H1 (cell line): ENCODE measurements around the gene KCNJ12. TPM values are rescaled to one million over a fixed set of nuclear protein-coding genes. Genes with fewer than 3 reads are reported as not detected.

ENCODE experiments used
- CTCF ChIA-PET: fragments of 300-600 bp; sonication (Branson Sonifier 250); formaldehyde crosslinking; loops from one replicate; lab custom pipeline; 2021; ENCODE audit not compliant: partially characterized antibody; lab: Charles Lee
- POLR2A ChIA-PET: fragments of 300-600 bp; sonication (Branson Sonifier 250); formaldehyde crosslinking; loops from one replicate; lab custom pipeline; 2021; ENCODE audit warnings: inconsistent platforms; ENCODE audit not compliant: partially characterized antibody; lab: Charles Lee
- DNase-seq, 2 experiments: peaks; one replicate each; pipeline versions ENCODE4 v3.0.0 to v3.0.0-alpha.2; 2010 to 2022; ENCODE audit warnings: low spot score in 2 of 2, low read depth in 1 of 2, mixed read lengths in 1 of 2
- FAIRE-seq: peaks from 2 replicates; lab custom pipeline; 2011; peaks lifted over from hg19 to GRCh38; lab: Jason Lieb, UNC
- H2AFZ ChIP-seq: 2 replicates; pipeline ENCODE4 v1.8.1; 2012; ENCODE audit warnings: low read length, inconsistent platforms
- H2AK5ac ChIP-seq: 2 replicates; pipeline ENCODE4 v1.6.1; 2013; ENCODE audit warnings: low read depth, low read length
- H2BK120ac ChIP-seq: replicated peaks from 2 replicates; pipeline ENCODE3; 2013; ENCODE audit warnings: low read depth, low read length, inconsistent platforms
- H2BK12ac ChIP-seq: 2 replicates; pipeline ENCODE4 v1.6.1; 2013; ENCODE audit warnings: low read depth, low read length
- H2BK15ac ChIP-seq: 2 replicates; pipeline ENCODE4 v1.6.1; 2013; ENCODE audit warnings: low read length
- H2BK20ac ChIP-seq: 2 replicates; pipeline ENCODE4 v1.6.1; 2013; ENCODE audit warnings: low read length
- H2BK5ac ChIP-seq: 2 replicates; pipeline ENCODE4 v1.6.1; 2013; ENCODE audit warnings: low read depth, low read length
- H3K14ac ChIP-seq: 2 replicates; pipeline ENCODE4 v1.6.1; 2013; ENCODE audit warnings: inconsistent platforms; ENCODE audit not compliant: insufficient read length
- H3K18ac ChIP-seq: 2 replicates; pipeline ENCODE4 v1.6.1; 2013; ENCODE audit warnings: low read length; ENCODE audit errors: extremely low read depth
- H3K23ac ChIP-seq: 2 replicates; pipeline ENCODE4 v1.6.1; 2013; ENCODE audit warnings: inconsistent platforms; ENCODE audit not compliant: insufficient read length
- H3K23me2 ChIP-seq: 2 replicates; pipeline ENCODE4 v1.6.1; 2013; ENCODE audit warnings: low read depth, low read length
- H3K27ac ChIP-seq: 2 replicates; pipeline ENCODE4 v1.6.1; 2011; ENCODE audit warnings: low read depth, low read length, inconsistent platforms
- H3K27me3 ChIP-seq, 4 experiments: replicated peaks in 1 of 4; 1 replicate in 1 of 4; 2 replicates in 3 of 4; pipeline versions ENCODE4 v1.6.1 to v1.8.1; 2011 to 2013; ENCODE audit warnings: low read length in 3 of 4, mild to moderate bottlenecking in 3 of 4, inconsistent platforms in 2 of 4, mixed read lengths in 2 of 4, moderate library complexity in 1 of 4; ENCODE audit not compliant: control insufficient read depth in 3 of 4, insufficient read depth in 3 of 4; ENCODE audit errors: extremely low read depth in 1 of 4
- H3K36me3 ChIP-seq, 4 experiments: 2 replicates each; pipeline versions ENCODE4 v1.6.1 to v1.8.1; 2011 to 2013; ENCODE audit warnings: mild to moderate bottlenecking in 4 of 4, low read length in 3 of 4, moderate library complexity in 2 of 4, control low read depth in 1 of 4, inconsistent platforms in 1 of 4; ENCODE audit not compliant: insufficient read depth in 4 of 4, control insufficient read depth in 2 of 4
- H3K4ac ChIP-seq: replicated peaks from 2 replicates; pipeline ENCODE3; 2013; ENCODE audit warnings: low read length, low read depth, mixed read lengths, inconsistent platforms; ENCODE audit not compliant: insufficient read length
- H3K4me1 ChIP-seq, 4 experiments: replicated peaks in 1 of 4; 1 replicate in 1 of 4; 2 replicates in 3 of 4; pipeline versions ENCODE4 v1.6.1 to v1.8.1; 2011 to 2013; ENCODE audit warnings: low read length in 3 of 4, inconsistent platforms in 2 of 4, mixed read lengths in 1 of 4; ENCODE audit not compliant: insufficient read depth in 4 of 4, control insufficient read depth in 3 of 4
- H3K4me2 ChIP-seq, 2 experiments: 2 replicates each; pipeline versions ENCODE4 v1.6.1 to v1.8.1; 2011 to 2013; ENCODE audit warnings: low read depth in 2 of 2, low read length in 2 of 2, control low read depth in 1 of 2, inconsistent platforms in 1 of 2, mild to moderate bottlenecking in 1 of 2; ENCODE audit not compliant: insufficient read depth in 1 of 2
- H3K4me3 ChIP-seq, 4 experiments: fragments of 200-600, 300-600 bp in 1 of 4; sonication (generic), shearing (Covaris generic), sonication (Bioruptor Twin) in 1 of 4; 2 replicates each; pipeline versions ENCODE4 v1.5.1 to v1.8.1; 2011 to 2016; ENCODE audit warnings: low read length in 4 of 4, low read depth in 3 of 4, control low read depth in 2 of 4, inconsistent platforms in 2 of 4, mild to moderate bottlenecking in 2 of 4, mixed read lengths in 1 of 4, moderate library complexity in 1 of 4; ENCODE audit not compliant: insufficient read depth in 2 of 4; ENCODE audit errors: extremely low read depth in 1 of 4
- H3K56ac ChIP-seq: replicated peaks from 2 replicates; pipeline ENCODE3; 2013; ENCODE audit warnings: low read depth, mild to moderate bottlenecking, mixed read lengths, low read length, inconsistent platforms; ENCODE audit not compliant: insufficient read length
- H3K79me1 ChIP-seq: 2 replicates; pipeline ENCODE4 v1.6.1; 2013; ENCODE audit warnings: low read depth, low read length, control low read depth
- H3K79me2 ChIP-seq, 2 experiments: 2 replicates each; pipeline versions ENCODE4 v1.6.1 to v1.8.1; 2012 to 2013; ENCODE audit warnings: low read length in 2 of 2, mild to moderate bottlenecking in 2 of 2, inconsistent platforms in 1 of 2; ENCODE audit not compliant: insufficient read depth in 2 of 2, control insufficient read depth in 1 of 2
- H3K9ac ChIP-seq, 4 experiments: replicated peaks in 1 of 4; 1 replicate in 1 of 4; 2 replicates in 3 of 4; pipeline versions ENCODE4 v1.6.1 to v1.8.1; 2011 to 2013; ENCODE audit warnings: low read depth in 3 of 4, low read length in 3 of 4, control low read depth in 2 of 4, mild to moderate bottlenecking in 2 of 4, moderate library complexity in 2 of 4, inconsistent platforms in 1 of 4; ENCODE audit errors: extremely low read depth in 1 of 4
- H3K9me3 ChIP-seq, 2 experiments: 2 replicates each; pipeline versions ENCODE4 v1.6.1 to v1.8.1; 2012 to 2013; ENCODE audit warnings: mild to moderate bottlenecking in 2 of 2, moderate library complexity in 2 of 2, control low read depth in 1 of 2, inconsistent platforms in 1 of 2, low read depth in 1 of 2, low read length in 1 of 2, mixed read lengths in 1 of 2; ENCODE audit not compliant: insufficient read depth in 2 of 2
- H4K20me1 ChIP-seq, 2 experiments: replicated peaks in 1 of 2; 2 replicates each; pipeline versions ENCODE3 to v1.8.1; 2011 to 2013; ENCODE audit warnings: inconsistent platforms in 2 of 2, low read length in 2 of 2, mild to moderate bottlenecking in 1 of 2; ENCODE audit not compliant: insufficient read depth in 2 of 2, control insufficient read depth in 1 of 2
- H4K5ac ChIP-seq: 2 replicates; pipeline ENCODE4 v1.6.1; 2013; ENCODE audit warnings: low read length, low read depth, mixed read lengths, inconsistent platforms; ENCODE audit not compliant: insufficient read length
- H4K8ac ChIP-seq: 2 replicates; pipeline ENCODE4 v1.8.0; 2013; ENCODE audit warnings: mild to moderate bottlenecking, moderate library complexity, low read length, inconsistent platforms; ENCODE audit not compliant: insufficient read depth; ENCODE audit errors: extremely low read depth
- H4K91ac ChIP-seq: replicated peaks from 2 replicates; pipeline ENCODE3; 2013; ENCODE audit warnings: low read length, mixed read lengths, inconsistent platforms; ENCODE audit not compliant: insufficient read length
- BACH1 ChIP-seq: IDR thresholded peaks from 2 replicates; pipeline ENCODE4 v1.6.1; 2012; ENCODE audit warnings: low read length, improper control_type of control experiment
- BCL11A ChIP-seq, 2 experiments: IDR thresholded peaks; one replicate each; pipeline ENCODE4 v1.6.1; 2011; ENCODE audit warnings: low read depth in 2 of 2, low read length in 2 of 2, mild to moderate bottlenecking in 2 of 2
- CBX8 ChIP-seq: fragments of 300-800, 300-1000 bp; sonication (generic); IDR thresholded peaks from 2 replicates; pipeline ENCODE4 v1.7.1; 2016; ENCODE audit warnings: low read depth, low read length, borderline replicate concordance
- CREB1 ChIP-seq: IDR thresholded peaks from 2 replicates; pipeline ENCODE4 v1.6.1; 2012; ENCODE audit warnings: inconsistent platforms
- EZH2 ChIP-seq: fragments of 200-600 bp; sonication (generic); IDR thresholded peaks from 2 replicates; pipeline ENCODE4 v1.7.1; 2012; ENCODE audit warnings: low read depth, mild to moderate bottlenecking, moderate library complexity, low read length, inconsistent platforms; ENCODE audit not compliant: severe bottlenecking
- GABPA ChIP-seq: IDR thresholded peaks from 2 replicates; pipeline ENCODE4 v1.6.1; 2011; ENCODE audit warnings: mild to moderate bottlenecking, low read length, moderate library complexity, borderline replicate concordance; ENCODE audit not compliant: insufficient read depth
- NRF1 ChIP-seq: IDR thresholded peaks from 2 replicates; pipeline ENCODE4 v1.6.1; 2011; ENCODE audit warnings: mild to moderate bottlenecking, low read depth, low read length, improper control_type of control experiment
- RFX5 ChIP-seq: IDR thresholded peaks from 2 replicates; pipeline ENCODE4 v1.6.1; 2011; ENCODE audit warnings: low read depth, low read length, improper control_type of control experiment, borderline replicate concordance
- TAF1 ChIP-seq: IDR thresholded peaks from 2 replicates; pipeline ENCODE4 v1.6.1; 2011; ENCODE audit warnings: mild to moderate bottlenecking, low read depth, low read length
- TAF7 ChIP-seq: optimal IDR thresholded peaks from 2 replicates; pipeline ENCODE3; 2011; ENCODE audit warnings: low read depth, mild to moderate bottlenecking, inconsistent platforms, low read length, moderate library complexity, borderline replicate concordance
- TBP ChIP-seq: IDR thresholded peaks from 2 replicates; pipeline ENCODE4 v1.6.1; 2011; ENCODE audit warnings: low read depth, low read length, improper control_type of control experiment
- TEAD4 ChIP-seq: IDR thresholded peaks from 2 replicates; pipeline ENCODE4 v1.6.1; 2012; ENCODE audit warnings: low read depth, low read length, inconsistent platforms, mixed read lengths
- WGBS, 2 experiments: shearing (Covaris generic) in 1 of 2; methylation state at CpG; one replicate each; pipeline versions ENCODE4 v1.1.6 to v1.1.7; 2013 to 2015; ENCODE audit warnings: low lambda C conversion rate in 2 of 2, mixed read lengths in 2 of 2, inconsistent platforms in 1 of 2, low coverage in 1 of 2, missing lambda C conversion rate in 1 of 2; ENCODE audit not compliant: insufficient replicate concordance in 2 of 2, insufficient coverage in 1 of 2, insufficient read length in 1 of 2; ENCODE audit errors: extremely low coverage in 1 of 2, missing lambda C conversion rate in 1 of 2; 5-methylcytosine and 5-hydroxymethylcytosine counted together
- polyA plus RNA-seq, 7 experiments: library from polyadenylated mRNA; depleted of rRNA in 3 of 7; stranded (reverse) in 5 of 7; unstranded in 2 of 7; fragments of >200 nt in 5 of 7; fragments of 200-250 nt in 2 of 7; gene quantifications; 1 replicate in 5 of 7; 2 replicates in 1 of 7; 4 replicates in 1 of 7; pipeline versions ENCODE4 v1.2.1 to v1.2.3, GENCODE V29; 2011 to 2013; ENCODE audit warnings: missing spikeins in 2 of 7, mixed read lengths in 2 of 7
- total RNA-seq: library from RNA; stranded (reverse); fragmentation: NEBNext Ultra II Directional; extraction: Animal tissue kit (Norgen Biotek cat#: 25700); gene quantifications from 2 replicates; pipeline ENCODE4 v1.2.1, GENCODE V29; 2021
- TF ChIP-seq, protein P1 (sequence below): IDR thresholded peaks from 2 replicates; pipeline ENCODE4 v1.6.1; 2012; ENCODE audit warnings: low read length, inconsistent platforms

The KCNJ12 gene
- total and polyA plus RNA-seq, 2 of the 8 experiments (the other 6 are each of a cell fraction or from before 2014, with no cell fraction given), result 1.2 to 1.5 TPM

DNA sequence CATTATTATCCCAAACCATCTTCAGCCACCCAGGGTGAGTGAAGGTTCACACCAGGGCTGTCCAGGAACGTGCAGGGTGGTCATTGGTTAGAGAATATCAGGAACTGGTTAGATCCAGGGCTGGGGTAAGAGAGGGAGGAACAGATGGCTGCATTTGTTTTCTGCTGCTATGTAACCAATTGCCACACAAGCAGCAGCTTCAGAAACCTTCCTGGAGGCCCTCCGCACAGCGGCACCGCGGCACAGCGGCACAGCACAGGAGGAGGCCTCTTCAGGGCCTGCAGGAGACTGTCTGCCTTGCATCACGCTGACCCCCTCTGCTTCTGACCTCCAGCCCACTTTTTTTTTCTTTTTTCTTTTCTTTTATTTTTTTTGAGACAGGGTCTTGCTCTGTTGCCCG, 86.1 kb downstream of the KCNJ12 start:
- no peaks in the 10 kb centered on the region for H3K79me2 ChIP-seq
- no peak overlapping the region for H2BK15ac ChIP-seq
- no peaks in the 10 kb centered on the region for H3K9me3 ChIP-seq
- H3K56ac ChIP-seq, result no peak overlapping the region
- H4K20me1 ChIP-seq, result no peaks in the 10 kb centered on the region
- DNase-seq (no peak), FAIRE-seq (no peak)
- no peak overlapping the region for H3K9ac ChIP-seq
- no peaks in the 10 kb centered on the region for H3K36me3 ChIP-seq
- H3K27ac ChIP-seq, result no peak overlapping the region
- no peak overlapping the region for H3K23ac ChIP-seq
- H2AK5ac ChIP-seq, result no peak overlapping the region; the same call in 1 of the 2 replicates
- H3K4me3 ChIP-seq, result no peak overlapping the region
- H3K27me3 ChIP-seq, result peaks cover 0 to 24% (median 14%) of the 10 kb centered on the region in 4 experiments; a peak in 6 of 7 replicates
- H3K4me1 ChIP-seq, result peaks cover 3 to 23% (median 8%) of the 10 kb centered on the region in 4 experiments
- H3K4me2 ChIP-seq, result no peak overlapping the region
- peaks cover 12% of the 10 kb centered on the region; the same call in 1 of the 2 replicates for H3K23me2 ChIP-seq
- no peak overlapping the region for H2BK120ac ChIP-seq
- no peak overlapping the region for H3K14ac ChIP-seq
- POLR2A ChIA-PET, result no interaction called here
- no peak overlapping the region for H3K4ac ChIP-seq
- H2BK5ac ChIP-seq, result no peak overlapping the region
- CTCF ChIA-PET, result interaction anchor here (0.8 to 2.2 kb wide), 2 partner anchors 50 to 84 kb away, joined by 3 to 15 read pairs; no protein-coding TSS in a partner anchor
- H2AFZ ChIP-seq, result no peak overlapping the region
- no peaks in the 10 kb centered on the region for H3K79me1 ChIP-seq
- no peak overlapping the region for H3K18ac ChIP-seq
- no peak overlapping the region for H2BK12ac ChIP-seq
- no peak overlapping the region for H4K8ac ChIP-seq
- no peak overlapping the region for H4K91ac ChIP-seq
- 92% methylated on average over 8 of the region's 8 CpGs; no CpG with 5 or more reads in 1 of the 2 experiments for WGBS, 2 experiments
- H4K5ac ChIP-seq, result no peak overlapping the region
- no peak overlapping the region for H2BK20ac ChIP-seq
- TF ChIP-seq RFX5 (no peak), TAF1 (no peak), TAF7 (no peak), TEAD4 (no peak), GABPA (no peak), BACH1 (no peak), TBP (no peak), BCL11A (IDR thresholded peaks at IDR 0.05; ENCODE audit: low read depth in 2 of 2, low read length in 2 of 2) (no peak), CBX8 (no peak), EZH2 (no peak), NRF1 (no peak), CREB1 (no peak)
- TF ChIP-seq, protein P1, sequence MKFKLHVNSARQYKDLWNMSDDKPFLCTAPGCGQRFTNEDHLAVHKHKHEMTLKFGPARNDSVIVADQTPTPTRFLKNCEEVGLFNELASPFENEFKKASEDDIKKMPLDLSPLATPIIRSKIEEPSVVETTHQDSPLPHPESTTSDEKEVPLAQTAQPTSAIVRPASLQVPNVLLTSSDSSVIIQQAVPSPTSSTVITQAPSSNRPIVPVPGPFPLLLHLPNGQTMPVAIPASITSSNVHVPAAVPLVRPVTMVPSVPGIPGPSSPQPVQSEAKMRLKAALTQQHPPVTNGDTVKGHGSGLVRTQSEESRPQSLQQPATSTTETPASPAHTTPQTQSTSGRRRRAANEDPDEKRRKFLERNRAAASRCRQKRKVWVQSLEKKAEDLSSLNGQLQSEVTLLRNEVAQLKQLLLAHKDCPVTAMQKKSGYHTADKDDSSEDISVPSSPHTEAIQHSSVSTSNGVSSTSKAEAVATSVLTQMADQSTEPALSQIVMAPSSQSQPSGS, result no peak
